Gastroesophageal sphincter (tissue), 3 donors: Measurements from ENCODE around the gene OR10H3.

Experiments used
- POLR2A ChIP-seq, 2 donors: fragments of 450-650 bp; IDR thresholded peaks; one replicate each; pipeline ENCODE4 v1.6.1; 2017; ENCODE audit warnings: antibody characterized with exemption in 2 of 2, mild to moderate bottlenecking in 2 of 2, moderate library complexity in 1 of 2
- TF ChIP-seq, protein P1 (sequence below), 4 experiments: fragments of 200-600 bp in 2 of 4; fragments of 450-650 bp in 2 of 4; sonication (generic) in 1 of 4; IDR thresholded peaks; one replicate each; pipeline ENCODE4 v1.5.1; 2017 to 2019; ENCODE audit warnings: antibody characterized with exemption in 4 of 4, mild to moderate bottlenecking in 2 of 4, moderate library complexity in 2 of 4

DNA sequence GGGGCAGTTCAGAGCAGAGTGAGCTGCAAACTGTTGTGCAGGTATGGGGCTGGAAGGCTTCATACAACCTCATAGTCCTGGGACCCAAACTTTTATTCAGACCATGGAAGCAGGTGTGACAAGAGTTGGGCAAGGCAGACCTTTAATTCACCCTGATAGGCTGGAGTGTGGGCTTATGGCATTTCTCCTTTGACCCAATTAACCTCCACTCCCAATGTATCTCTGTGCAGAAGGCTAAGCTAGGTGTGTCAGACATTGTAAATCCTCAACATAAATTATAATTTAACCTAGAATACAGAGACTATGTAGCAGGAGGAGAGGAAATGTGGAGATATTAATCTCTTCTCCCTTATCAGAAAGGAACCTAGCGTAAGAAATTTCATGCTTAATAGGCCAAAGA lies 22.1 kb upstream of the OR10H3 start:
- TF ChIP-seq, protein P1, sequence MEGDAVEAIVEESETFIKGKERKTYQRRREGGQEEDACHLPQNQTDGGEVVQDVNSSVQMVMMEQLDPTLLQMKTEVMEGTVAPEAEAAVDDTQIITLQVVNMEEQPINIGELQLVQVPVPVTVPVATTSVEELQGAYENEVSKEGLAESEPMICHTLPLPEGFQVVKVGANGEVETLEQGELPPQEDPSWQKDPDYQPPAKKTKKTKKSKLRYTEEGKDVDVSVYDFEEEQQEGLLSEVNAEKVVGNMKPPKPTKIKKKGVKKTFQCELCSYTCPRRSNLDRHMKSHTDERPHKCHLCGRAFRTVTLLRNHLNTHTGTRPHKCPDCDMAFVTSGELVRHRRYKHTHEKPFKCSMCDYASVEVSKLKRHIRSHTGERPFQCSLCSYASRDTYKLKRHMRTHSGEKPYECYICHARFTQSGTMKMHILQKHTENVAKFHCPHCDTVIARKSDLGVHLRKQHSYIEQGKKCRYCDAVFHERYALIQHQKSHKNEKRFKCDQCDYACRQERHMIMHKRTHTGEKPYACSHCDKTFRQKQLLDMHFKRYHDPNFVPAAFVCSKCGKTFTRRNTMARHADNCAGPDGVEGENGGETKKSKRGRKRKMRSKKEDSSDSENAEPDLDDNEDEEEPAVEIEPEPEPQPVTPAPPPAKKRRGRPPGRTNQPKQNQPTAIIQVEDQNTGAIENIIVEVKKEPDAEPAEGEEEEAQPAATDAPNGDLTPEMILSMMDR (IDR thresholded peaks at IDR 0.05) = no peak
- TF ChIP-seq POLR2A (IDR thresholded peaks at IDR 0.05) = no peak
